Mesodermal cell (in vitro differentiated cells): ENCODE data around the gene BTG2.

Experiments used
- H3K27ac ChIP-seq: 2 replicates; pipeline ENCODE4 v1.7.0; 2013; ENCODE audit warnings: mild to moderate bottlenecking, low read depth, low read length, moderate library complexity; ENCODE audit not compliant: severe bottlenecking
- H3K36me3 ChIP-seq: 2 replicates; pipeline ENCODE4 v1.7.1; 2013; ENCODE audit warnings: mild to moderate bottlenecking, low read length, moderate library complexity; ENCODE audit not compliant: control insufficient read depth, insufficient read depth
- H3K4me1 ChIP-seq: one replicate; pipeline ENCODE4 v1.7.1; 2013; ENCODE audit warnings: mild to moderate bottlenecking, low read length; ENCODE audit not compliant: insufficient read depth, control insufficient read depth, poor library complexity, severe bottlenecking
- H3K4me3 ChIP-seq: 2 replicates; pipeline ENCODE4 v1.7.0; 2013; ENCODE audit warnings: low read length, control low read depth, mild to moderate bottlenecking; ENCODE audit not compliant: insufficient read depth, poor library complexity, severe bottlenecking; ENCODE audit errors: extremely low read depth
- H3K9me3 ChIP-seq: 2 replicates; pipeline ENCODE4 v1.7.1; 2013; ENCODE audit warnings: mild to moderate bottlenecking, low read length, moderate library complexity; ENCODE audit not compliant: control insufficient read depth
- WGBS, 2 experiments: methylation state at CpG; one replicate each; pipeline ENCODE4 v1.1.5; 2013; ENCODE audit warnings: missing lambda C conversion rate in 2 of 2; ENCODE audit not compliant: insufficient coverage in 2 of 2; 5-methylcytosine and 5-hydroxymethylcytosine counted together

BTG2 gene

GRCh38 chr1:203276916-203277545, 28.3 kb upstream of the BTG2 start:
- H3K36me3 ChIP-seq: no peaks in the 10 kb centered on the region
- H3K4me3 ChIP-seq: no peak overlapping the region
- WGBS, 2 experiments: 90 to 93% methylated on average over 8 of the region's 9 CpGs
- no peaks in the 10 kb centered on the region for H3K9me3 ChIP-seq
- H3K27ac ChIP-seq: no peak overlapping the region
- H3K4me1 ChIP-seq: peaks cover 20% of the 10 kb centered on the region

- Histone ChIP-seq H3K36me3 (no peaks in the 10 kb centered on the region), H3K9me3 (no peaks in the 10 kb centered on the region), H3K4me1 (peaks cover 27% of the 10 kb centered on the region), H3K27ac (peak overlapping the region; percentile 89), H3K4me3 (no peak overlapping the region)
- 21 to 34% methylated on average over 10 to 11 of the region's 13 CpGs for WGBS, 2 experiments
Observed at GRCh38 chr1:203278082-203278884, 27.0 kb upstream of the BTG2 start.

- Histone ChIP-seq H3K9me3 (no peaks in the 10 kb centered on the region), H3K27ac (peak overlapping the region; percentile 89), H3K4me3 (no peak overlapping the region), H3K36me3 (no peaks in the 10 kb centered on the region), H3K4me1 (peaks cover 27% of the 10 kb centered on the region)
- 48 to 56% methylated on average over 5 to 6 of the region's 8 CpGs for WGBS, 2 experiments
Observed at GRCh38 chr1:203278885-203279406, 26.4 kb upstream of the BTG2 start.

- Histone ChIP-seq H3K9me3 (no peaks in the 10 kb centered on the region), H3K4me1 (peaks cover 27% of the 10 kb centered on the region), H3K36me3 (no peaks in the 10 kb centered on the region), H3K4me3 (no peak overlapping the region), H3K27ac (no peak overlapping the region)
- 89 to 94% methylated on average over 4 to 5 of the region's 5 CpGs for WGBS, 2 experiments
Observed at GRCh38 chr1:203280061-203280460, 25.3 kb upstream of the BTG2 start.

DNA sequence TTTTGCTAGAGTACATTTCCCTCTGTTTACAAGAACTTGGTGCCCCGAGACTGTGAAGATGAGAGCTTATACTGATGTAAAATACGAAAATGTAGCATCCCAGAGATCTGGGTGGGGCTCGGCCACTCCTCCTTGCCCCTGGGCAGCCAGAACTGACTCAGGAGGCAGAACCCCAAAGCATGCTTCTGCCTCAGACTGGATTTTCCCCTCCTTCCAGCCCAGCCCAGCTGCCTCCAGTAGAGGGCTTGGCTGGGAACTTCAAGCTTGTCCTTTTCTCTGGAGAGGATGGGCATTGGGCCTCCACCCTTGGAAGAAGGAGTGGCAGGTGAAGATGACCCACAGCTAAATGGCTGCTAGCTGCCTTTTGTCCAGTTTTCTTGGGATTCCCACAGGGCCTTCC, 24.3 kb upstream of the BTG2 start:
- Histone ChIP-seq H3K4me1 (peaks cover 24% of the 10 kb centered on the region), H3K27ac (no peak overlapping the region), H3K9me3 (no peaks in the 10 kb centered on the region), H3K36me3 (no peaks in the 10 kb centered on the region), H3K4me3 (no peak overlapping the region)
- 80 to 95% methylated on average over 2 to 3 of the region's 3 CpGs for WGBS, 2 experiments

DNA sequence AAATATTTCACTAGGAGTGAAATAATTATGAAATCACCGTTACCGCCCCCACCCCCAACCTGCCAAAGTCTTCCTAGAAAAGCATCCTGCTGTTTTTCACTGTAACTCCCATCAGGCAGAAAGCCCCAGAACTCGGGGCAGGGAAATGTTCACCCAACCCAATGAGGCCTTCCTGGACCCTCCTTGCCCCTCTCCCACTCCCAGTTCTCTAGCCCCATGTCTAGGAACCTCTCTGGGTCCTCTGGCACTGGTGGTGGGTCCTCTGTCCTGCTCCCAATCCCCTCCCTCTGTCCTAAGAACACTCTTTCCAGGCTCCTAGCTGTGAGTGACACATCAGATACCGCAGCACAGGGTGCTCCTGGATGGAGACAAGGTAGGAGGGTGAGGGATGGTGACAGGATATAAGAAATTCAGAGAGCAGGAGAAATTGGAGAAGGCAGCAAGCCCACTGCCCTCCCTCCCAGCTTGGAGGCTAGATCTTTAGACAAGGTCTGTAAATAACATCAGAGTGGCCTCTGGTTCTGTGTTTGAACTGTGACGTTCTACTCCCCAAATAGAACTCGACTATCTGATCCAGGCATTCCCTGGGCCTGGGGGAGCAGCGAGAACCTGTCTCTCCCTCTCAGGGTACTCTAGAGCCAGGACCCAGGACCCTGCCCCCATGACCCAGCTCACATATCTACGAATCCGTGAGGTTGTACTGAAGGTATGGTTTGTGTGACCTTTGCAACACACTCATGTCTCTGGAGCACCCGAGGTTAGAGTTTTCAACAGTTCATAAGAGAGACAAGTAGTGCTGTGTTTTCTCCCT, 23.3 kb upstream of the BTG2 start:
- Histone ChIP-seq H3K9me3 (no peaks in the 10 kb centered on the region), H3K27ac (no peak overlapping the region), H3K4me1 (peaks cover 30% of the 10 kb centered on the region), H3K36me3 (no peaks in the 10 kb centered on the region), H3K4me3 (no peak overlapping the region)
- 92 to 95% methylated on average over 2 to 3 of the region's 10 CpGs for WGBS, 2 experiments

DNA sequence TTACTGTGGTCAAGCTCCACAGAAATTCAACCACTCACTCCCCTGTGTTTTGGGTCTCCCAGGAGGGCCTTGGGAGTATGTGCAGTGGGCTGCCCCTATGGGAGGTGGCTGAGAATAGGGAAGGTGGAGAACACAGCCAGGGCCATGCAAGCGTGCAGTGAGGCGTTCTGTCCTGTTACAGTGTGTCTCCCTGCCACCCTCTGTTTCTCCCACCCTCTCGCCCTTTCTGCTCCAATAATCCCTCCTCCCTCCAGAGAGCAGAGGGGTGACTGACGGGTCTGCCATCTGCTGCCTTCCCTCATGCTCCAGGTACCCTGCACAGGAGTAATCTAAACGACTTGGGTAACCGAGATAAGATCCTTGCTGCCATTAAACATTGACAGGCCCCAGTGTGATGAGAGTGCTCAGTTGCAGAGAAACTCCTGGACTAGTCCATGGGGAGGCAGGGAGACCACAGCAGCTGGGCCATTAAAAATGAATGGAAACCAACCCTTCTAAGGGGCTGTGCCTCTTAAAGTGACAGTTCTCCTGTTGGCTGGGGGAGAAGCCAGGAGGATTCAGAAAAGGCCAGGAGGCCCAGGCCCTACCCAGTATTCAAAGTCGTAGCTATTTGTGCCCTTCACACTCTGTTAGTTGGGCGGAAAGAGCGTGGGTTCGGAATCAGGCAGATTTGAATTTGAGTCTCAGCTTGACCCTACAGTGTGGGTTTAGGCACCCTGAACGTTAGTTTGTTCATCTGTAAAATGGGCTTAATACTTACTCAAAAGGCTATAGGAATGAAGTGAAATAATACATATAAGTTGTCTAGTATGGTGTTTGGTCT, 22.4 kb upstream of the BTG2 start:
- Histone ChIP-seq H3K36me3 (no peaks in the 10 kb centered on the region), H3K4me3 (no peak overlapping the region), H3K27ac (no peak overlapping the region), H3K9me3 (no peaks in the 10 kb centered on the region), H3K4me1 (peaks cover 35% of the 10 kb centered on the region)
- whole genome bisulfite sequencing, 2 experiments: 85 to 92% methylated on average over 10 to 11 of the region's 11 CpGs

DNA sequence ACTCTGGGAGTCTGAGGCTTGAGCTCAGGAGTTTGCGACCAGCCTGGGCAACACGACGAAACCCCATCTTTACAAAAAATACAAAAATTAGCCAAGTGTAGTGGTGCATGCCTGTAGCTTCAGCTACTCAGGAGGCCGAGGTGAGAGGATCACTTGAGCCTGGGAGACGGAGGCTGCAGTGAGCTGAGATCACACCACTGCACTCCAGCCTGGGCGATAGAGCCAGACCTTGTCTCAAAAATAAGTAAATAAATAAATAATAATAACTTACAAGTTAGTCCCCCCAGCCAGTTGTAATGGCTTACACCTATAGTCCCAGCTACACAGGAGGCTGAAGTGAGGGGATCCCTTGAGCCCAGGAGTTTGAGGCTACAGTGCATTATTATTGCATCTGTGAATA, 21.7 kb upstream of the BTG2 start:
- no peak overlapping the region for H3K27ac ChIP-seq

DNA sequence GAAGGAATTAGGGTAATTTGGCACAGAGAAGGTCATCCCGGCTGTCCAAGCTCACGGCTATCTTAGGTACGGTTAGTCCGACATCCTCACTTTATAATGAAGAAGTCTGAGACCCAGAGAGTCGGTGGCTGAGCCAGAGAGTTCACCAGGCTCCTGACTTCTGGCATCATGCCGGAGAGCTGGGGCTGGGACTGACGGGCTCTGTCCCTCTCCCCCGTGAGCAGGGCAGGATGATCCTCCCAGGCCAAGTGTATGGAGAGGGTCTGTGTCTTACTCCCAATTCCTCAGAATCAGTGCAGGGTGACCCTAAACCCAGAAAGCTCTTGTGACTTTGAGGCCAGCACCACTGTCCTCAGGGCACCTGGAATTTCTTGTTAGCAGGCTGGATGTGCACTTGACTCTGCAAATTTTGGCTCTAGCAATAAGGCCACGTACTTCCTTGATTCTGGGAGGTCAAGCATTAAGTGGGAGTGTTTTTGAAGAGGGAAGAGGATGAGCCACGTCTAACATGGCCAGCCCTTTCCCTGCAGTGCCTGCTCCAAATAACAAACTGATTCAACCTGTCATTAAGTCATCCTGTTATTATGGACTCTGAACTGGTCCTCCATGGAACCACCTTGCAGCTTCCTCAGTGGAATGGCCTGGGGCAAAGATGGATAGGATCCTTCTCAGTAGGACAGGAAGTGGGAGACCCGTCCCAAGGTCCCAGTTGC, 20.8 kb upstream of the BTG2 start:
- H3K36me3 ChIP-seq: no peaks in the 10 kb centered on the region
- H3K9me3 ChIP-seq: no peaks in the 10 kb centered on the region
- peaks cover 26% of the 10 kb centered on the region for H3K4me1 ChIP-seq
- no peak overlapping the region for H3K27ac ChIP-seq
- 81 to 98% methylated on average over 8 to 10 of the region's 11 CpGs for WGBS, 2 experiments
- H3K4me3 ChIP-seq: no peak overlapping the region

More for the DNA sequence above, 21.7 kb upstream of the BTG2 start:
- no peaks in the 10 kb centered on the region for H3K9me3 ChIP-seq
- no peaks in the 10 kb centered on the region for H3K36me3 ChIP-seq
- H3K4me1 ChIP-seq: peaks cover 30% of the 10 kb centered on the region
- no peak overlapping the region for H3K4me3 ChIP-seq
- whole genome bisulfite sequencing, 2 experiments: 89 to 100% methylated on average over 5 of the region's 6 CpGs
